RKO (cell line): ENCODE data around the gene PHF13.
A peak's percentile ranks its signal among the peaks of the same experiment; 100 is the strongest.

ENCODE experiments used
- DNase-seq: peaks from one replicate; pipeline ENCODE4 v3.0.0-alpha.2; 2016; ENCODE audit warnings: low spot score

The PHF13 gene

DNA sequence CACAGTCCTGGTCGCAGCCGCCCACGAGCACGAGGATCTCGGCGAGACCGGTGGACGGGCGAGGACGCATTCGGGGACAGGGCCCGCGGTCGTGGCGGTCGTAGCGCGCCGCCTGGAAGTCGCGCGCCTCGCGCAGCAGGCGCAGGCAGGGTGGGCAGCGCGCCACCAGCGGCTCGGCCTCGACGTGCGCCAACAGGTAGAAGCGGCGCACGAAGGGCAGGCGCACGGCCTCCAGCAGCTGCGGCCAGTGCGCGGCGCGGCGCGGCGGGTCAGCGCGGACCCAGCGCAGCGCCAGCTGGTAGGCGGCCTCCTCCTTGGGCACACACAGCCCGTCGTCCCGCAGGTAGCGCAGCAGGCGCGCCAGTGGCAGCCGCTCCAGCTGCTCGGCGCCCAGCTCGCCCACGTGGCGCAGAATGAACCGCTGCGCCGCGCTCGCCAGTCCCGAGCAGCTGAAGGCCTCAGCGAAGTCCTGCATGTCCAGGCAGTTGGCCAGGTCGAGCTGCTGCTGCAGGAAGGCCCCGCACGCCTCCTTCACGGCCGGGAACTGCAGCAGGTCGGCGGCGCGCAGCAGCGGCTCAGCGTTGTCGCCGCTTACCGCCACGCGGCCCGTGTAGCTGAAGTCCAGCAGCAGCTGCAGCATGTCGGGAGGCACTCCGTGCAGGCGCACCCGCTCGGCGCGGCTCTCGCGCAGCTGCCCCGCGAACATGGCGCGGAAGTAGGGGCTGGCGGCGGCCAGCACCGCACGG is 11.4 kb upstream of the PHF13 start:
- DNase-seq = peak; percentile 64

- peak; percentile 92 for DNase-seq
These were observed 10.8 kb upstream of the PHF13 start, which contains the start of gene KLHL21 for GRCh38 chr1:6602669-6603237. Gene KLHL21 (minus strand): TSS chr1:6602869. CDS start chr1:6602817, 52 bp downstream.

DNA sequence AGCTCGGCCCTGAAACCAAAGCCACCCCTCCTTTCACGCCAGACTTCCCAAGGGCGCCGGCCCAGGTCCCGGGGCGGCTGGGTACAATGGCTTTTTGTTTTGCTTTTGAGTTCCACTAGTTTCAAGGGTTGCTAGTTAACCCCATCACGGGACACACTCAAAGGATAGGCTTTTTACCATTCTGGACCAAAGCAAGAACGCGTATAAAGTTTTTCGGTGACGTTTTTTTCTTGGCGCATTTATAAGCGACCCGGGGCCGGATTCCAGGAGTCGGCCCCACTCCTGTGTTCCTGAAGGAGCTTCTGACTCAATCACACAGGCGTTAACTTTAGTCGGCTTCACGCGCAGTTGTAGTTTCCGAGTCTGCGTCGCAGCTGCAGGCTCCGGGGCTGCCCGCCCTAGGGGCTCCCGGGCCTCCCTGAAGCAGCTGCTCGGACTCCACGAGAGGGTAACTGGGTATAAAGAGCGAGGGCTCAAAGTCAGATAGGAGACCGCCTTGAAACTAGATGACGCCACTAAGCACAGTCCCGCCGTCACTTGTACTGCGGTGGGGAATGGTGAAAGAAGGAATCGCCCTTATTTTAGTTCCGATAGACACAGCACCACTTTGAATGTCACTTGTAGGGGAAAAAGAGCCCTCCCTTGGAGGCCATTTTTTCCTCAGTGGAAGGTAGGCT is 10.2 kb upstream of the PHF13 start:
- peak; percentile 87 for DNase-seq

DNA sequence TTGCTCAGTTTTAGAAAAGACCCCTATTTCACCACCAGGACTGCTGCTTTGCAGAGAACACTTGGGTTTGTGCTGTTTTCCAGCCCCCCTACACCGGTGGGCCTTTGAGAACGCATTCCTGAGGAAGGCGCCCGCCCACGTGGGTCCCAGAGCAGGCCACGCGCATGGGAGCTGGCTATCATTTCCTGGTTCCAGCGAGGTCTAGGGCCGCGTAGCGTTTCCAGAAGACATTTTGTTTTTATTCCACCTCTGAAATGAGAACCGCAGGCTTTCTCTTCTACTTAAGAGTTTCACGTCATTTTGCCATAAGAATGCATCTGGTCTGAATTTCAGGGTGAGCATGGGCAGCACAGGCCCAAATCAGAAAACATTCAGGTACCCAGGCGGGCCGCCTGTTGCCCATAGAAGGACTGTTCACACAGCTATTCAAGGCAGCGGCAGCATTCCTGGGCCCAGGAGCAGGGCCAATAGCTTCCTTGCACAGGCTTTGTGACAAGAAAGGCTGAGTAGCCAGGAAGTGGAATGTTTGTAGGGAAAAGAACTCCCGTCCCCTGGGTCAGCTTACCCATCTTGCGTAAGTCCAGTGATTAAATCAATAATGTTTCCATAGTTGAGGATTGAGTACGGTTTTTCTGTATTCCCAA is 9.5 kb upstream of the PHF13 start:
- peak; percentile 84 for DNase-seq

GRCh38 chr1:6612641-6613360 is 730 bp upstream of the PHF13 start:
- DNase-seq = peak; percentile 57

DNA sequence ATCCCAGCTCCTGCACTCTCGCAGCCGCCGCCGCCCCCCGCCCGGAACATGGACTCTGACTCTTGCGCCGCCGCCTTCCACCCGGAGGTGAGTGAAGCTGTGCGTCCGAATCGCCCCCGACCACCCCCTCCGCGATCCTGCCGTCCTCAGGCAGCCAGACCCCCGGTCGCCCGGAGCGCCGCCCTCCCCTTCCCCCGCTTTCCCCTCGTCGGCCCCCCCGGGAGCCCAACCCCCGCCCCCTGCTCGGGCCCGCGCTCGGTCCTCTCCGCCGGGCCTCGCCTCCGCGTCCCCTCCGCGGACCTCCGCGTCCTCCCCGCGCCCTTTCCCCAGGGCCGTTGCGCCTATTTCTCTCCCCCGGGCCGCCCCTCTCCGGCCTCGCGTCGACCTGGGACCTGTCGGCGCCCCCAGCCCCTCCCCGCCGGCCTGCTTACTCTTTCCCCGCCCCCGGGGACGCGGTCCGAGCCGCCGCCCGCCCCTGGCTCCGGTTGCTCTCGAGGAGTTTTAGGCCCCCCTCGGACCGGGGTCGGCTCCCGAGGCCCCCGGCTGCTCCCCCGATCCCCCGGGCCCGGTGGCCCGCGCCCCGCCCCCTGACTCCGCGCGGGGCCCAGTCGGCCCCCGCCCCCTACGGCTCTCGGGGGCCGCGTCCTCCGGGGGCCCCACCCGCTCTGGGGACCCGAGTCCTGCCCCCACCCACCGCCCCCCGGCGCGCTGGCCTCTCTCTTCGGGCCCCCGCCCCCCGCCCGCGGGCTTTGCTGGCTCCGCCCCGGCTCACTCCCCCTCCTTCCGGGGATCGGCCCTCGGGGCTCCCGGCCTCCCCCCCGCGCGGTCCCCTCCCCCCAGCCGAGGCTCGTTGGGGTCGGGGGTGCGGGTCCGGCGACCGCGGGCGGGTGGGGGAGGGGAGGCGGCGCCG is 743 bp downstream of the PHF13 start:
- DNase-seq = peak; percentile 43

GRCh38 chr1:6614929-6615785 is 1.6 kb downstream of the PHF13 start:
- no peak for DNase-seq

DNA sequence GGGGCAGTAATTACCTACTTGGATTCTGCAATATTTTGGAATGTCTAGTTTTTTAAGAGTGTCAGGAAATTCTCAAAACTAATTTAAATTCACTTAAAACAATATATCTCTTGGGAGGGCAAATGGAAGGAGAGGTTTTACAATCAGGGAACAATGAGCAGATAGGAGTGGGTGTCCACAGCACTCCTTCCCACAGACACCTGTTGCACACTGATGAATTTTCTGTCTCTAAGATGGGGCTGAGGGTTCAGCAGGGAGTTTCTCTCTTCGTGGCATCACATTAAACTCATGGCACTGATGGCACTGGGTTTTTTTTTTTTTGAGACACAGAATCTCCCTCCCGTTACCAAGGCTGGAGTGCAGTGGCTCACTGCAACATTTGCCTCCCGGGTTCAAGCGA is 5.5 kb downstream of the PHF13 start:
- no peak for DNase-seq

DNA sequence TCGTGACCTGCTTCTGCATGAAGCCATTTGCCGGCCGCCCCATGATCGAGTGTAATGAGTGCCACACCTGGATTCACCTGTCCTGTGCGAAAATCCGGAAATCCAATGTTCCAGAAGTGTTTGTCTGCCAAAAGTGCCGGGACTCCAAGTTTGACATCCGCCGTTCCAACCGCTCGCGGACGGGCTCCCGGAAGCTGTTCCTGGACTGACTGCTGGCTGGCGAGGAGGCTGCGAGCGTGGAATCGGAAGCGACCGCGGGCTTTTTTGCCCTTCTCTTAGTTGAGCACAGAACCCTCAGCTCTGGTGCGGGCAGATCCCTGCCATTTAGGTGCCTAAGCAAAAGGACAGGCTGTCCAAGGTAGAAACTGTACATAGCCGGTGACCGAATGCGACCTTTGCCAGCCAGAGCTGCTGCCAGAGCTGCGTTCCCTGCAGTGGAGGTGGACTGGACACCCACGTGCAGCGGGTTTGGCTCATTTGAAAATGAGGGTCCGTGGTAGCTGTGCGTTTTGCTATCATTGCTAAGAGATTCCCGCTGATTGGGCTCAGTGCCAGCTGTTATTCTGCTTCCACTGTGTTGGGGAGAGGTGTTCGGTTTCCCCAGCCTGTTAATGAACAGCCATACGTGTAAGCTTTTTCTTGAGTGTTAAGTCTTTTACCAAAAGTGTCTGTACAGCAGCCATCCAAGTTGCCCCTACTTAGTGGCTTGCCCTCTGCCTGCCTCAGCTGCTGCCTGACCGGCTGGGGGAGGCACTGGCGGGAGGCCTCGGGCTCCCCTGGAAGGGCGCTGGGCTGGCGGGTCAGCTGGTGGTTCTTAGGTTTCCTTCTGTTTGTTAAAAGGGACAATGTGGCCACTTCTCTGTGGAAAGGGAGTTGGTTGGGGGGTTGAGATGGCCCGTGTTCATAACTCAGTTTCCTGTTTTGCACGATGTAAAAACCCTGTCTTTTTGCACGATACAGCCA is 8.2 kb downstream of the PHF13 start:
- no peak for DNase-seq

- DNase-seq = no peak
These were observed 9.0 kb downstream of the PHF13 start for GRCh38 chr1:6622396-6623152.

DNA sequence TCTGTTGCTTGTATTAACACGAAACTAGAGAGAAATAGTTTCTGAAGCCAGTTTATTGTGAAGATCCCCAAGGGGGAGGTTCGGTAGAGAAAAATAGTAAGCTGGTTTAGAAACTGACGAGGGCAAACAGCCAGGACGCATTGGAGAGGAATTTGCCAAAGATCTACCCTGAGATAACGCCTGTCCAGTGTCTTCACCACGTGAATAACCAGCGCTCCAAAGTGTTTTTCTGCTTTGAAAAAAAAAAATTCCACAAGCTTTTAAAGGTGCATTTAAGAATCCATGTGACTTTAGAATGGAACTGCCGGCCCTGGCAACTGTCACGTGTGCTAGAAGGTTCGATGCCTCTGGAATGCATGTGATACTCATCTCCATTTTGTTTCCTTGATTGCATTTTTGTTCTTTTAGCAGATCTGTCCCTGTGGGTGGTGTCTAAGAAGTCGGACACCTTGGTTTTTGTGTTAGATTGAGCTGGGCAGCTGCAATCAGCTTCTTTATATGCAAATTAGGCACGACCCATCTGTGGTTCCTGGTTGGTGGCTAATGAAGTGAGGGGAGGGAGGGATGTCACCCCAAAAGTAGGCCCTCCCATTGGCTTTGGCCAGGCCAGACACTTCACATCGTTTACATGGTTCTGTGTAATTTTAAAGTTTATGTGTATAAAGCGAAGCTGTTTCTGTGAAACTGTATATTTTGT is 9.9 kb downstream of the PHF13 start:
- DNase-seq = no peak

DNA sequence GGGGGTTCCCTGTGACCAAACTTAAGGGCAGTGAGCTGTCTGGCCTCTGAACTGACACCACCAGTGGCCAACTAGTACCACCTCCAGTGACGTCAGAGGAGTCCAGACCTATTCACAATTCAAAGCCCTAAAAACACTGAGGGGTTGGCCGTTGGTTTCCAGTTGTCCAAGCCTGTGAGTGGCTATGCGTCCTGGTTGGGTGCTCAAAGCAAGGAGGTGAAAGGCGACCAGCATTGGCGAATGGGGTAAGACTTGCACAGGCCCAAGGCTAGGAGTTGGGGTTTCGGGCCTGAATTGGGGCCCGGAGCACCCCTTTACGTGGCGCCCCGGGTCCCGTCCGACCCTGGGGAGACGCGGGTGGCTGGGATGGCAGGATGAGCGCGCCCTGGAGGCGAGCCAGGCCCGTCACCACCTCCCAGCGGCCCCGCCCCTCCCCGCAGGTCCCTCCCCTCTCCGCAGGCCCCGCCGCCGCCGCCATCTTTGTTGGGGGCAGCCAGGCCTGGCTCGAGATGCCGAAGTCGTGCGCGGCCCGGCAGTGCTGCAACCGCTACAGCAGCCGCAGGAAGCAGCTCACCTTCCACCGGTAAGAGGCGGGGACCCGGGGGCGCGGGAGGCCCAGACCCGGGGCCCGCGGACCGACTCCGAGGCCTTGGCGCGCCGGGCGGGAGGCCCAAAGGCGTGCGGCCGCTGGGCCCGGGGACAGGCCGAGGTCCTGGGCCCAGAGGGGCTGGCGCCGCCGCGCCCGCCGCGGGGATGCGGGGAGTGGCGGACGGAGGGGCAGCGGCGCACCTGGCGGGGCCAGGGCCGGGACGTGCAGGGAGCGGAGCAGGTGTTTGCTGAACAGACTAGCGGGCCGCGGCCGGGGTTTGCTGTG is 11.4 kb downstream of the PHF13 start, which contains the start of gene THAP3:
TSS of gene THAP3 (plus strand) at position 159 of the 874 bp plus-strand sequence. CDS start at position 510, 351 bp downstream.
- DNase-seq = peak; percentile 93

- peak; percentile 75 for DNase-seq
These were observed 12.1 kb downstream of the PHF13 start for GRCh38 chr1:6625584-6626149.

- no peak for DNase-seq
These were observed 13.5 kb downstream of the PHF13 start for GRCh38 chr1:6627031-6627430.

DNA sequence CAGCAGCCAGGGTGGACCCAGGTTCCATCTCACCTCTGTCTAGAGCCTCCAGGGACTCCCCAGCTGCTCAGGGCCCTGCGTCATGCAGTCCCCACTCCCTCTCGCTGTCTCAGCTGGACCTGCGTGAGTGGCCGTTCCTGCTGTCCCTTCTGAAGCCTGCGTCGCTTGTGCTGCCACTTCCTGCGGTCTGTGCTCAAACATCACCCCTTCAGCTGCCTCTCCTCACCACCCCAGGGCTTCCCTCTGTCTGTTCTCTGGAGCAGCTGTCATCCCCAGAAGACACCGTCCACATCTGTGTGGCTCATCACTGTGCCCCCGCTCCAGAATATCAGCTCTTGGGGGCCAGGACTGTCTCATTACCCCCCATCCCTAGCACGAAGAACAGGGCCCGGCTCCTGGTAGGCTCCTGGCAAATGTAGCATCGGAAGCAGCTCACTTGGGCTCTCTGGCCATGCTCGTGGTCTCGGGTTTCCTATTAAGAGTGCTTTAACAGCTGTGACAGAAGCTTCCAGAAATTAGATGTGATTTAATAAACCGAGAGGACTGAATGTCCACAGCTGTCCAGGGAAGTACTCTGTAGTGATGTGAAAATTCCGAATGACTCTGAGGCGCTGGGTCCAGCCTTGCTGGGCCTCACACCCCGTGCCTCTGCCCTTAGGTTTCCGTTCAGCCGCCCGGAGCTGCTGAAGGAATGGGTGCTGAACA is 14.5 kb downstream of the PHF13 start:
- no peak for DNase-seq
